Erythroblast (primary cell): ENCODE measurements around the gene KIR2DL1.
"Not testable (repeated sequence)": the region's sequence is repeated elsewhere in the genome, so short reads cannot be mapped to it uniquely, and the experiment has no call there.

Experiments
- GATA1 ChIP-seq: IDR thresholded peaks from 2 replicates; pipeline ENCODE4 v1.6.1; 2011; ENCODE audit warnings: low read depth, mild to moderate bottlenecking, control low read depth, low read length, moderate library complexity
- POLR2A ChIP-seq: IDR thresholded peaks from 2 replicates; pipeline ENCODE4 v1.6.1; 2011; ENCODE audit warnings: mild to moderate bottlenecking, low read length

- not testable (repeated sequence) for TF ChIP-seq POLR2A, GATA1
These were observed 58.5 kb downstream of the KIR2DL1 start for GRCh38 chr19:54828064-54828463.
